ENCODE data around the gene RIBC1.

RIBC1 gene

GRCh38 chrX:53471346-53471745, 48.7 kb downstream of the RIBC1 start:
- no peak overlapping the region for H3K4me3 ChIP-seq (ENCODE audit: low read length)
- H3K27me3 ChIP-seq (ENCODE audit: control insufficient read depth, insufficient read depth, low read length): no peaks in the 10 kb centered on the region
- no peaks in the 10 kb centered on the region for H3K36me3 ChIP-seq (ENCODE audit: control insufficient read depth, insufficient read depth, low read length)
- no peaks in the 10 kb centered on the region for H3K4me1 ChIP-seq (ENCODE audit: control insufficient read depth, insufficient read depth, low read length)
- no peaks in the 10 kb centered on the region for H3K9me3 ChIP-seq (ENCODE audit: control insufficient read depth, low read length)
- no peak overlapping the region for H3K9ac ChIP-seq (ENCODE audit: low read length)

GRCh38 chrX:53474707-53475106, 52.0 kb downstream of the RIBC1 start:
- Histone ChIP-seq H3K9me3 (ENCODE audit: control insufficient read depth, low read length) (no peaks in the 10 kb centered on the region), H3K4me1 (ENCODE audit: control insufficient read depth, insufficient read depth, low read length) (no peaks in the 10 kb centered on the region), H3K9ac (ENCODE audit: low read length) (no peak overlapping the region), H3K4me3 (ENCODE audit: low read length) (no peak overlapping the region), H3K27me3 (ENCODE audit: control insufficient read depth, insufficient read depth, low read length) (no peaks in the 10 kb centered on the region), H3K36me3 (ENCODE audit: control insufficient read depth, insufficient read depth, low read length) (no peaks in the 10 kb centered on the region)

- Histone ChIP-seq H3K36me3 (ENCODE audit: control insufficient read depth, insufficient read depth, low read length) (no peaks in the 10 kb centered on the region), H3K9me3 (ENCODE audit: control insufficient read depth, low read length) (no peaks in the 10 kb centered on the region), H3K4me3 (ENCODE audit: low read length) (no peak overlapping the region), H3K4me1 (ENCODE audit: control insufficient read depth, insufficient read depth, low read length) (no peaks in the 10 kb centered on the region), H3K27me3 (ENCODE audit: control insufficient read depth, insufficient read depth, low read length) (no peaks in the 10 kb centered on the region), H3K9ac (ENCODE audit: low read length) (no peak overlapping the region)
Measured at GRCh38 chrX:53476371-53476770, 53.7 kb downstream of the RIBC1 start.

- H3K4me1 ChIP-seq (ENCODE audit: control insufficient read depth, insufficient read depth, low read length): peaks cover 3% of the 10 kb centered on the region
- no peaks in the 10 kb centered on the region for H3K9me3 ChIP-seq (ENCODE audit: control insufficient read depth, low read length)
- H3K9ac ChIP-seq (ENCODE audit: low read length): no peak overlapping the region
- H3K27me3 ChIP-seq (ENCODE audit: control insufficient read depth, insufficient read depth, low read length): peaks cover 6% of the 10 kb centered on the region
- no peaks in the 10 kb centered on the region for H3K36me3 ChIP-seq (ENCODE audit: control insufficient read depth, insufficient read depth, low read length)
- H3K4me3 ChIP-seq (ENCODE audit: low read length): no peak overlapping the region
Measured at GRCh38 chrX:53479301-53479700, 56.6 kb downstream of the RIBC1 start.
